GM21367 (cell line): Measurements from ENCODE around the gene KRT34.
"Not testable (repeated sequence)": the region's sequence is repeated elsewhere in the genome, so short reads cannot be mapped to it uniquely, and the experiment has no call there.

Source experiments
- ATAC-seq: cut with Tn5 transposase; IDR thresholded peaks from one replicate; pipeline ENCODE4 v1.9.1; 2021; ENCODE audit not compliant: unreplicated experiment

KRT34 gene

DNA sequence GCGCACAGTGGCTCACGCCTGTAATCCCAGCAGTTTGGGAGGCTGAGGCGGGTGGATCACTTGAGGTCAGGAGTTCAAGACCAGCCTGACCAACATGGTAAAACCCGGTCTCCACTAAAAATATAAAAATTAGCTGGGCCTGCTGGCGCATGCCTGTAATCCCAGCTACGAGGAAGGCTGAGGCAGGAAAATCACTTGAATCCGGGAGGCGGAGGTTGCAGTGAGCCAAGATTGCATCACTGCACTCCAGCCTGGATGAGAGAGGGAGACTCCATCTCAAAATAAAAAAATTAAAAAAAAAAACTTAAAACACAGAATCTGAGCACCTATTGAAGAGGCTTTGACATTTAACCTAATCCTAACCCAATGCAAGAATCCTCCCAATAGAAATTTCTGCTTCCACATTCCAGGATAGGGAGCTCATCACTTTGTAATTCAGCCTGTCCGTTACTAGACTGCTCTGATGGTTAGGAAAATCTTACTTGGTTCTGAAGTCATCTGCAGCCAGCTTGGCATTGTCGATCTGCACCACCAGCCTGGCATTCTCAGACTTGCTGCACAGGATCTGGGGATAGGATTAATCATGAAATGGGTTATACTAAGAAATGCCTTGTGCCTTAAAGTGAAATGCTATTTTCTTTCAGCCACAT is 14.6 kb downstream of the KRT34 start:
- no peak for ATAC-seq

DNA sequence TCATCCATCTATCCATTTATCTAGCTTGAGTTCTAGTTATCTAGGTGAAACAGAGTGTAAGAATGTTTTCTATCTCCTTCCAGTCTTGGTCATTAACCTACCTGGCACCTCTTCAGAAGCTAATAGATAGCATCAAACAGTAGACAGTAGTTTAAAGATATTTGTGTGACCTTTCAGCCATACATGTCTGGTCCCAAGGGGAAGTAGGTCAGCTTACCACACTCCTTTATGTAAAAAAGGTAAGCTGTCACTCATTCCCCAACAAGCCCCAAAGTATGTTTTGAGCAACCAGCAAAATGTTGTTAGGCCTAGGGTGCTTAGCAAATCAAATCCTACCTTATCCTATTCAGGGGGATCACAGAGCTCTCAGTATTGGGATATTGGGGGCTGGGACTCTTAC is 16.0 kb downstream of the KRT34 start:
- no peak for ATAC-seq

DNA sequence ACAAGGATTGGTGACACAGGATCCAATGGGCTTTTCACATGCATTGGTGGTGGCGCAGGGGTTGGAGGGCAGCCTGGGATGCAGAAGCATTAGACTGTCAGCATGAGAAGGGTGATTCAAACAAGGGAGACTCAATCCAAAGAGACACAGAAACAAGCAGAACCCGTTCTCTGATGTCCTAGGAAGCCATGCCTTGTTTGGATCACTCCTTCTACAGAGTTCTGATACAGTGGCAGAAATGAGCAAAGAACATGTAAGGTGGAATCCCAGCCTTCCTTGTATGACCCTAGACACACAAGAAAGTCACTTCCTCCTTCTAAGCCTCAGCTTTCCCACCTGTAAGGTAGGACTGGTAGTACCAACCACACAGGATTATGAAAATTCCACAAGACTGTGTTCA is 18.2 kb downstream of the KRT34 start:
- no peak for ATAC-seq

DNA sequence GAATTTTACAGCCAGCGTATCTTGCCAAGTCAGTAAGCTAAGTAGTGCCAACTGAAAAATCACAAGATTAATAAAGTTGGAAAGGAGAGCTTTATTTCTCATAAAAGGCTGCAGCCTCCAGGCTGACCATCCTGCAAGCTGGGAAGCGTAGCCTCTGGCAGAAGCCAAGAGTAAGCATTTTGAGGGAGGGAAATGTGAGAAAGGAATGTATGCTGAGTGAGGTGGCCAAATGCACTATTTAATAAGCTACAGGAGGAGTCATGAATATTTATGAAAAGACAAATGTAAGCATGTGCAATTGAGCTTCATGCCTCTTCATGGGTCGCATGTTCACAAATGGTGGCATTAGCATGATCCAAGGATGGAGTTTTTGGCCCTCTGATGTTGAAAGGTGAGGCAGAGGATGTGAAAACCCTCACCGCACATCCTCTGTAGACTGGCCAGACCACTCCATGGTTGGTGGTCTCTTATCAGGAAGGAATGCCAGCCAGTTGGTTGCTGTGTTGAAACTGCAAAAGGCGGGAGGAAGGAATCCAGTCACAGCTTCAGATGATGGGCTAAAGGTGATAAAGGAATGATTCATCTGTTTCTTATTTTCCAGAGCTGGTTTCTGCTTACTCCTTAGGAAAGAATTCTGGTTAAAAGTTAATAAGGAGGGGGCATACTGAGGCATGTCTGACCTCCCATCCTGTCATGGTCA is 21.7 kb downstream of the KRT34 start:
- ATAC-seq, result no peak

DNA sequence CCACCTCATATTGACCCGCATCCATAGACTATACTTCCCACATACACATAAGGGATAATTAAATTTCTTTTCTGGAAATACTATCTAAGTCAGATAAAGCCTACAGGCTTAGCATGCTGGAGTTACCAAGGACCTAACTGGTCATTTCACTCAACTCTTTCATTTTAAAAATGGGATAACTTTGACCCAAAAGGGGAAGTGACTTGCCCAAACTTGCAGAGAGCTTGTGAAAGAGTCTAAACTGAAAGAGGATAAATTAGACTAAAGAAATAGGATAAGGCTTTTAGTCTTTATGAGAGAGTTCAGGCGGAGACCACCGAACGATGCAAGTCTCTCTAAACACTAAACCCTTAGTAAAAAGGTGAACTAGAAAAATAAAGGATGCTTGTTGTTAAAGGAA is 27.6 kb downstream of the KRT34 start:
- no peak for ATAC-seq

DNA sequence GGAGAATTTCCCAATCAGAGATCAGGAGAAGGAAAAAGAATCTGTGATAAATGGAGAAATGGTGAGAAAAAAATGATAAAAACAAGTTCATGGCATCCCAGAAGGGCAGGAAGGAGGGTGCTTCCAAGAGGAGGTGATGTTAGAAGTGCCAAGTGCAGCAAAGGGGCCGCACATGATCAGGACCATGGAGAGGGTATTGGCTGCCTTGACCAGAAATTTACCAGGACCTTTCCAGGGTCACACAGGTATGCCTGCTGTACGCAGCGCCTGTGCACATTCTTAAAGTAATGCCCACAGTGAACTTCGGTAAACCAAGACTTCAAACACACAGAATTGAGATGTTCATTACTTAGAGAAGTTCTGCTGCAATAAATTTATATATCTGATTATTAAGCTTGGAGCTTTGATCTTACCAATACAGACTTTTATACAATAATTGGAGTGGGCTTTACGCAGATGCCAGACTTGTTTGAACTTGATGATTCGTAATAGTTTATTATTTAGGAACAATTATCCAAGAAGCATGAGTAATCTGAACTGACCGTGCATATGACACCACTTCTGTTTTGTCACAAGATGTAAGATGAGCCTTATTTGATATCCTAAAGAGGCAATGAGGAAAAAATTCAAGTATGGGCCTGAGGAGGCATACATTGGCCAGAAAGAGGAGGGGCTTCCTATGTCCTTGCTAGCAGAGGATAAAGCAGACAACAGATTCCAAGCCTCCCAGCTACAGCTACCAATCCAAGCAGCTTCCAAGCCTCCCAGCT is 29.3 kb downstream of the KRT34 start:
- ATAC-seq, result no peak

DNA sequence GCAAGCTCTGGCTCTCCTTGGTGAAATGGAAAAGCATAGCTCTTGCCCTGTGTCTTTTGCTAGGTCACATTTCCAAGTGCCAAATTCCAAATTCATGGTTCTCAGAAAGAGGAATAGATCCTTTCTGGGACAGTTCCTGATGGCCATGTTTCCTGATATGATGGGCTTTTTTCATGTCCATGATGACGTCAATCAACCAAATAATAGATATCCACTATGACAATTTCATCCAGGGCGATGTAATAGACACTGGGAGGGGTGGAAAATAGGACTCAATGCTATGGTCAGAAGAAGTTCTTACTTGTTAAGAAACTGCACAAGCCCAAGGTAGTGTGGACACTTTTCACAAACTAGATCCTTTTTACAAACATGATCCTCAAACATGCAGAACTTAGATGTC is 30.9 kb downstream of the KRT34 start:
- ATAC-seq, result no peak

DNA sequence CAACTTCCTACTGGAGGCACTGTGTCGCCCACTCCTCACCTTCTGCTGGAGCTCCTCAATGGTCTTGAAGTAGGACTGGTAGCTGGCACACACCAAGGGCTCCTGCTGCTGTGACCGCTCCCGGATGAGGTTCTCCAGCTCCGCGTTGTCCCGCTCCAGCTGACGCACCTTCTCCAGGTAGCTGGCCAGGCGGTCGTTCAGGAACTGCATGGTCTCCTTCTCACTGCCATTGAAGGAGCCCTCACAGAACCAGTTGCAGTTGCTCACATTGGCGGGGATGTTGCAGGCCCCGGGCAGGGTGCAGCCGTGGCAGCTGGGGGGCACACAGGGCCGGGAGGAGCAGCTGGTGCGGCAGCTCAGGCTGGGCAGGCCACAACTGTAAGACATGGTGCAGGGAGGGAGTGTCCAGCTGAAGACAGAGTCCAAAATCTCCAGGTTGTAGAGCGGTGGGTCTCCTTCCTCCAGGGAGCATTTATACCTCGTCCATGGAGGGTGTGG is 31.7 kb downstream of the KRT34 start, which contains the start of gene KRT33A:
TSS of gene KRT33A (minus strand) at position 448 of the 498 bp plus-strand sequence. CDS start at position 387, 61 bp downstream.
- ATAC-seq, result not testable (repeated sequence)

DNA sequence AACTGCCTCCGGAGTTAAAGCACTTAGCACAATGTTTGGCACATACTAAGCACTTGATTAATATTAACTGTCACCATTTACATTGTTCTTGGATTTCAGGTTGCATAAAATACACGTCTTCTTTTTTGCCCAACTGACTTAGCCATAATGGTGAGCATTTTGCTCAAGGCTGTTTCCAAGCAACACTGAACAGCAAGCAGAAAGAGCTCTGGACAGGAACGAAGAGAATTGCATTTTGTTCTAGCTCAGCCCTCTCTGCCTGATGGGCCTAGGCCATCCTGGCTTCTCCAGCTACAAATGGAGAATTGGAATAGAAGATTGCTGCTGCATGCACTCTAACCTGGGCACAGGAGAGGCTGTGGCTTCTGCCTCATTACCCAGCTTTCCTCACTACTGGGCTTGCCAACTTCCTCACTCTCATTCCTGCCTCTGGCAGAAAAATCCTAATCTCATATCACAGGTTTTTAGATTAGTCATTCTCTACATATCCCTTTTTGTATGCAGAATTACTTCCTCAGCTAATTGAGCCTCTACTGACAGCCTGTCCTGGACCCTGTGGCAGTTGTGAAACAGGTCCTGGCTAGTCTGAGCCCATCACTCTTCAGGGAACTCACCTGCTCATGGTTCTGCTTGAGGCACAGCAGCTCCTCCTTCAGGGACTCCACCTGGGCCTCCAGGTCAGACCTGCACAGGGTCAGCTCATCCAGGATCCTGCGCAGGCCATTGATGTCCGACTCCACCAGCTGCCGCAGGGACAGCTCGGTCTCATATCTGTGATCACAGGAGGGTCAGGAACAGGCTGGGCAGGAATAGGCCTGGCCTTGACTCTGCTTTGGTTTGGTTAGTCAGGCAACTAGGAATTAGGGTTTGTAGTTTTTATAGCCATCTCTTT is 34.0 kb downstream of the KRT34 start:
- ATAC-seq, result no peak

DNA sequence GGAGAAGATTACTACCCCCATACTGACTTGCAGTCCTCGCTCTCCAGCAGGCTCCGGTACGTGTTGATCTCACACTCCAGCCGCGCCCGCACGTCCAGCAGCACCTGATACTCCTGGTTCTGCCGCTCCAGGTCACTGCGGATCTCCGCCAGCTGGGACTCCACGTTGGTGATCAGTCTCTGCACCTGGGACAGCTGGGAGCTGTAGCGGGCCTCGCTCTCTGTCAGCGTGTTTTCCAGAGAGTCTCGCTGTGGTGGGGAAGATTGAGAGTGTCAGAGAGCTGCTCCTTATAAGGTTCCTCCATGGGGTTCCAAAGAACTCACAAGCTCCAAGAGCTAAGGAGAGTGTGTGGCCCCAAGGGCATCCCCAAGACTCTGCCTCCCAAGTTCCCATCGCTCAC is 35.7 kb downstream of the KRT34 start:
- ATAC-seq, result not testable (repeated sequence)

DNA sequence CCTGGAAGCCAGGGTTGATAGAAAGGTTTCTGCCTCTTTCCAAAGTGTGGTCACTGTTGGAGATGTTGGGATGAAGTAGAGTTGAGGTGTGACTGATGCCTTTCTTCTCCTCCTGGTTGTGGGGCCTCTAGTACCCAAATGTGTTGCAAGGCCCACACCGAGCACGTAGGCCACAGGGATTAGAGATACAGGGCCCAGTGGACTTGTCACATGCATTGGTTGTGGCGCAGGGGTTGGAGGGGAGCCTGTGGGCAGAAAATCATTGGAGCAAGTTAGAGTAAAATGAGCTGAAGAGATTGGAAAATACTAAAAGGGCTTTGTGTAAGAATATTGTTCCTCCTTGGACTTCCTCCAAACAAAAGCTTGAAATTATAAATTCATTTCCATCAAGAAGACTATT is 36.1 kb downstream of the KRT34 start:
- no peak for ATAC-seq

DNA sequence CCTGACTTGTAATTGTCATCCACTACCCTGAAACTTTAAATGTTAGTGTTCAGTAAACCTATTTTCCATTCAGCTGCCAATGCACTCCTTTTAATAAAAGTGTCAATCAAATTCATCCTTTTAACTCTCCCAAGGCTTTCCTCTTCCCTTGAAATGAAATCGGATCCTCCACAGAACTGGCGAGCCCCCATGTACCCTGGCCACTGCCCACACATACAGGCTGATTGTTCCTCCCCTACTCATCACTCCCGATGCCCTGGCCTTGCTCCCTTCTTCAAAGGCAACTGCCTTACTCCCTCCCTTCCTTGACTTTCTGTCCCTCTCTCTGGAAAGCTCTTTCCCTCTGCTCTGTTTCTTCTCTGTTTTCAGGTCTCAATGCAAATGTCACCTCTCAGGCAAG is 39.1 kb downstream of the KRT34 start:
- ATAC-seq, result no peak

DNA sequence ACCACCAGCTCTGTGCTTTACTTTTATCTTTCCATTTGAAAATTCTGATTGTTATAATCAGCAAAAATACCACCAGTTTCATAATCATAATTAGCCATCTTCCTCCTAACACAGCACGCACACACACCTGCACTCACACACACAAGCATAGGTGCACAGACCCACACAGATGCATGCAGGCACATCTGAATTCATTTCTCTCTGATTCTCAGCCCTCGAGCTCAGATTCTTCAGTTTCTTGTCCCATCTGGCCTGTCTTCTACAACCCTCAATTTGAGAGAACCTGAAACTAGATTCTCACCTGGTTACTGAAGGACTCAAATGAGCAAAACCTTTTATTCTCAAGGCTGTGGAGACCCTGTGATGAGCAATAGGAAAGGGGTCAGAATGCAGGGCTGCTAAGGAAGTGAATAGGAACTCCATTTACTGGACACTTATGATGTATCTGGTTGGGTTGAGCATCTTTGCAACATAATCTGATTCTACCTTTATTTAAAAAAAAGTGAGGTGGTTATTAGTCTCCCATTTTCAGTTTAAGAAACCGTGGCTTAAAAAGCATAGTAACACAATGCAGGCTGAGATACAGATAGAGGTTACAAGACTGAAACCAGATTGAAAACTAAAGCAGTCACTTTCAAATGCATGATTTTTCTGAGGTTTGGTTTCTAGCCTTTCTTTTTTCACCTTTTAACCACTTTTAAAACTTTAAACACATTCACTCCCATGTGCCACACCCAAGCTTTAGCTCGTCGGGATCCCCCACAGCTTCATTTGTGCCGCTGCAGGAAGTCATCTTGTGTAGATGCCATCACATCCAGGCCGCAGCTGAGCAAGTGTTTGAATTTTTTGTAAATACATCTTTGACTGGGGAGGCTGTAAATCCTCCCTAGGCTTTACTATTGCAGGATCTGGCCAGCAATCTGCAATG is 40.9 kb downstream of the KRT34 start:
- no peak for ATAC-seq

DNA sequence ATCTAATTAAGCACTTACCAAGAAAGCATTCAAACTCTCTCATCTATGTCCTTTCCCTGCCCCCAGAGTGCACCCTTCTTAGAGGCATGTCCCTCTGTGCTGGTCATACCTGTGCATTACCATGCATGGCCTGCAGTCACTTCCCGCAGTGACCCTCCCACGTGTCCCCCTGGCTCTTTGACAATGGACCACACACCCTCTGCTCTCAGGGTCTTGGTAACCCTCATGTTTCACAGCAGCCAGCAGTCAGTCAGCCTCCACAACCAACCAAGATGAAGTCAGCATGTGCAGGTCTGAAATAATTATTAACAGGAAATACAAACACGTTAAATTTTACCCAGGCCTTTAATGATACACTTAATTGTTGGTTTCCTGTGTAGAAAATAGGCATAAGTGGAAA is 41.6 kb downstream of the KRT34 start:
- ATAC-seq, result no peak

DNA sequence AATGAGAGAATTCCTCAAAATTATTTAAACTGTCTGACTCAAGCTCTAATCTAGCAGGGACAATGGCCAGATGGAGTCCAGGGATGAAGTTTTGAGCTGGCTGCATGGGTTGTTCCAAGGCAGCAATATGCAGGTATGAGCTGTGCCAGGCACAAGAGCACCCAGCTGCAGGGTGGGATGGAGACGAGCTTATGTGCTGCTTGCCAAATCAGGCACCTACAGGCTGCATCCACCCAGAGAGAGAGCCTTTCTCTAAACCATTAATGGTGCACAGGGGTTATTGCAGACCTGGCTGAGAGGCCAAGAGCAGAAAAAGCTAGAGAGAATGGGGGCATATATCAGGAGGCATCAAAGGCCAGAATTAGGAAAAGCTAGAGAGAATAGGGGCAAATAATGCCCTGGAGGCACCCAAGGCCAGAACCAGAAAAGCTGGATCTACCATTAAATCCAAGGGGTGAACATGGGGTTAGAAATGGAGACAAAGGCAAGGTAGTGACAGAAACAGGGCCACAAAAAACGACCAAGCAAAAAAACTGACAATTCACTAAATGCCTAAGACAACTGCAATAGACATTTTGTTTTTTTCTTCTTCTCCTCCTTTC is 42.4 kb downstream of the KRT34 start:
- no peak for ATAC-seq

DNA sequence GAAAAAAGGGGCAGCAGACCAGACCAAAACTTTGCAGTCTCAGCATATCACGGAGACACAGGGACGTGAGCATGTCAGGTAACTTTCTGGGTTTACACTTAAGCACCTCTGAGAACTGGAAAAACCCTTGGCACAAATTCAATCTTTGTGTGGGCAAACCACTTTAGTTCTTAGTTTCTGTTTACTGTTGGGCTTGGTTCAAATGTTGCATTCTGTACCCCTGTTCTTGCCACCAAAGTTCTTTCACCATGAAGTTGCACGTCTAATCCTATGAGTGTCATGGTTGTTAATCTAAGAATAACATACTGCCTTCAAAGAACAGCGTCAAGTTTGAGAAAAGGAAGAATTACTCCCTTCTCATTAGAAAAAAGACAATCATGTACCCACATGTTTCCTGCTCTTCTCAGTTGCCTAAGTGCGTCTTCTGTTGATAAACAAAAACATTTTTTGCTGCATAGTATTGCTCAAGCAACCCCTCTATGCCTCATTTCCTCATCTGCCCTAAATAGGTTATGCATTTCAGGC is 43.1 kb downstream of the KRT34 start:
- ATAC-seq, result no peak

DNA sequence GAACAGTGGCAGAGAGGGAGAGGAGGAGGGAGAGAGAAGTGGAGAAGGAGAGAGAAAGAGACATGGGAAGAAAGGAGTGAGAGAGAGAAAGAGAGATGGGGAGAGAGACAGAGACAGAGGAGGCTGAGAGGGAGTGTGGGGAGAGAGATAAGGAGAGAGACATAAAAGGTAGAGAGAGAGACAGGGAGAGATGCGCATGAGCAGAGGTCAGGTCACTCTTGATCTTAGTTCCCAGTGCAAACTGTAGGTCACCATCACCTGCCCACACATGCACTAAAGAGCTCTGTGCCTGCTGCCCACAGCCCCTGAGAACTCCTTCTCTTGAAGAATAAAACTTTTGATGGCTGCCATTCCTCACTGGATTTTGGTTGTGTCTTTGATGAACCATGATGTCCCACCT is 46.4 kb downstream of the KRT34 start:
- ATAC-seq, result no peak

DNA sequence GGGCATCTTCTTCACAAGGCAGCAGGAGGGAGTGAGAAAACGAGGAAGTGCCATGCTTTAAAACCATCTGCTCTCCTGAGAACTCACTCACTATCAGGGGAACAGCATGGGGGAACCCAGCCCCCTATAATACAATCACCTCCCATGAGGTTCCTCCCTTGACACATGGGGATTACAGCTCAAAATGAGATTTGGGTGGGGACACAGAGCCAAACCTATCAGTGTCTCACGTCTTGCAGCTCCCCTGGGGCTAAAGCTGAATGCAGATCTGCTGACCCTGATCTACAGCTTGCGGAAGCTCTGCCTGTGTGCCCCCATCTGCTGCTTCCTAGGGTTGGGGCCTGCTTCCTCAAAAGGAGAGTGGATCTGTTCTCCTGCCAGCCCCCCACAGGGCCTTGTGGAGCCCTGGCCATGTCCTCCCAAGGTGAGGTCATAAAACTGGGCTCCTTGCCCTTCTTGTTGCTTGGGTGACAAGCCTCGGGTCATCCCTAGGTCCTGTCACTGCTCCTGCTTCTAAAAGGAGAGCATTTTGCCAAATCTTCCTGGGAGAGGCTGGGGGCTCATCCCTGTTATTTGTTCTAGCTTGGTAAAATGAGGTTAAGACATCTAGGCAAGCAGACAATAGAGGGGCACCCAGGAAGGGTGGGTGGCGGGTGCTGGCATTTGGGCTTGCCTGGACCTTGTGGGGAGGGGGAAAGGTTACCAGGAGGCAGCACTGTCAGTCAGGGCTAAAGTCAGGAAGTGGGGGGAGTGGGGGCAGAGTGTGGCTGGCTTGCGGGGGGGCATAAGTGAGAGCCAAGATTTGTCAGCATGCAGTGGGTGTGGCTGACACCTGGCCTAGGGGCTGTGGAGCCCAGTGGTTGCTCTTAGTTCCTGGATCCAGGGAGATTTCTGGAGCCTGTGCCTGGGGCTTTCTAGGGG is 47.5 kb downstream of the KRT34 start:
- ATAC-seq, result no peak
